NB4 (cell line): ENCODE measurements around the gene BMF.
"Not testable (repeated sequence)": the region's sequence is repeated elsewhere in the genome, so short reads cannot be mapped to it uniquely, and the experiment has no call there.

Experiments
- DNase-seq: peaks from one replicate; pipeline ENCODE4 v3.0.0; 2010; ENCODE audit warnings: low read depth
- H3K4me3 ChIP-seq: one replicate; pipeline ENCODE4 v1.5.1; 2011; ENCODE audit warnings: mild to moderate bottlenecking, low read depth, low read length, moderate library complexity
- CTCF ChIP-seq: IDR thresholded peaks from one replicate; pipeline ENCODE4 v1.5.1; 2012; ENCODE audit warnings: low read depth, low read length
- MAX ChIP-seq: IDR thresholded peaks from 2 replicates; pipeline ENCODE4 v1.6.1; 2011; ENCODE audit warnings: low read depth, low read length
- MYC ChIP-seq: IDR thresholded peaks from 2 replicates; pipeline ENCODE4 v1.6.1; 2011; ENCODE audit warnings: low read depth, low read length
- POLR2A ChIP-seq: IDR thresholded peaks from 2 replicates; pipeline ENCODE4 v1.6.1; 2011; ENCODE audit warnings: mild to moderate bottlenecking; ENCODE audit not compliant: insufficient read length; ENCODE audit errors: extremely low read depth

BMF gene

GRCh38 chr15:40118473-40118872 is 9.8 kb upstream of the BMF start:
- TF ChIP-seq MAX: peak; percentile 45; the same call in 1 of the 2 replicates
- no peak for TF ChIP-seq CTCF
- DNase-seq: no peak

GRCh38 chr15:40115670-40116093 is 7.0 kb upstream of the BMF start:
- DNase-seq: peak; percentile 97
- TF ChIP-seq MAX (peak; percentile 84), MYC (peak; percentile 88), POLR2A (no peak), CTCF (no peak)
- no peak overlapping the region for H3K4me3 ChIP-seq

More at GRCh38 chr15:40118473-40118872, 9.8 kb upstream of the BMF start:
- H3K4me3 ChIP-seq: no peak overlapping the region

GRCh38 chr15:40115106-40115505 is 6.4 kb upstream of the BMF start:
- H3K4me3 ChIP-seq, DNase-seq: not testable (repeated sequence)

GRCh38 chr15:40114218-40114617 is 5.5 kb upstream of the BMF start:
- no peak for DNase-seq
- TF ChIP-seq MYC (no peak), CTCF (no peak), MAX (no peak), POLR2A (no peak)
- H3K4me3 ChIP-seq: no peak overlapping the region

GRCh38 chr15:40112789-40113188 is 4.1 kb upstream of the BMF start:
- DNase-seq: no peak
- H3K4me3 ChIP-seq: no peak overlapping the region
- TF ChIP-seq CTCF (no peak), MAX (no peak)

- TF ChIP-seq MAX (no peak), CTCF (no peak), MYC (no peak), POLR2A (no peak)
- DNase-seq: no peak
Observed at GRCh38 chr15:40111888-40112287, 3.2 kb upstream of the BMF start.

More at GRCh38 chr15:40111888-40112287, 3.2 kb upstream of the BMF start:
- H3K4me3 ChIP-seq: no peak overlapping the region
